ENCODE data around the gene TCOF1.

Gene TCOF1

DNA sequence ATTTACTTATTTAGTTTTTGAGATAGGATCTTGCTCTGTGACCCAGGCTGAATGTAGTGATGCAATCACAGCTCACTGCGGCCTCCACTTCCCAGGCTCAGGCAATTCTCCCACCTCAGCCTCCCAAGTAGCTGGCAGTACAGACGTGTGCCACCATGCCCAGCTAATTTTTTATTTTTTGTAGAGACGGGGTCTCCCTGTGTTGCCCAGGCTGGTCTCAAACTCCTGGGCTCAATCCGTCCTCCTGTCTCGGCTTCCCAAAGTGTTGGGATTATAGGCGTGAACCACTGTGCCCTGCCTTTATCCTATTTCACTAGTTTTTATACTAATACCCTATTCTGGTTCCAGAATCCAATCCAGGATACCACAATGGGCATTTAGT lies 85.2 kb downstream of the TCOF1 start:
- no peaks in the 10 kb centered on the region for H3K27me3 ChIP-seq (ENCODE audit: insufficient read depth, low read length)
- H3K9me3 ChIP-seq (ENCODE audit: low read length) = no peaks in the 10 kb centered on the region
- peaks cover 50% of the 10 kb centered on the region for H3K36me3 ChIP-seq (ENCODE audit: insufficient read depth, low read length)
- H3K9ac ChIP-seq (ENCODE audit: low read length) = no peak overlapping the region
- H3K4me3 ChIP-seq (ENCODE audit: low read depth, low read length, poor library complexity, severe bottlenecking) = no peak overlapping the region
- peaks cover 3% of the 10 kb centered on the region; the same call in 1 of the 2 replicates for H3F3A ChIP-seq (ENCODE audit: insufficient read depth, low read length)
- H2AFZ ChIP-seq (ENCODE audit: low read length) = no peak overlapping the region
- H3K9me2 ChIP-seq (ENCODE audit: low read depth, low read length) = no peaks in the 10 kb centered on the region
- no peaks in the 10 kb centered on the region for H4K20me1 ChIP-seq (ENCODE audit: insufficient read depth, low read length)
- no peak for TF ChIP-seq EZH2 (IDR thresholded peaks at IDR 0.05; ENCODE audit: borderline replicate concordance, low read length)
- TF ChIP-seq, protein P1, sequence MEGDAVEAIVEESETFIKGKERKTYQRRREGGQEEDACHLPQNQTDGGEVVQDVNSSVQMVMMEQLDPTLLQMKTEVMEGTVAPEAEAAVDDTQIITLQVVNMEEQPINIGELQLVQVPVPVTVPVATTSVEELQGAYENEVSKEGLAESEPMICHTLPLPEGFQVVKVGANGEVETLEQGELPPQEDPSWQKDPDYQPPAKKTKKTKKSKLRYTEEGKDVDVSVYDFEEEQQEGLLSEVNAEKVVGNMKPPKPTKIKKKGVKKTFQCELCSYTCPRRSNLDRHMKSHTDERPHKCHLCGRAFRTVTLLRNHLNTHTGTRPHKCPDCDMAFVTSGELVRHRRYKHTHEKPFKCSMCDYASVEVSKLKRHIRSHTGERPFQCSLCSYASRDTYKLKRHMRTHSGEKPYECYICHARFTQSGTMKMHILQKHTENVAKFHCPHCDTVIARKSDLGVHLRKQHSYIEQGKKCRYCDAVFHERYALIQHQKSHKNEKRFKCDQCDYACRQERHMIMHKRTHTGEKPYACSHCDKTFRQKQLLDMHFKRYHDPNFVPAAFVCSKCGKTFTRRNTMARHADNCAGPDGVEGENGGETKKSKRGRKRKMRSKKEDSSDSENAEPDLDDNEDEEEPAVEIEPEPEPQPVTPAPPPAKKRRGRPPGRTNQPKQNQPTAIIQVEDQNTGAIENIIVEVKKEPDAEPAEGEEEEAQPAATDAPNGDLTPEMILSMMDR (IDR thresholded peaks at IDR 0.05; ENCODE audit: low read length) = no peak
- peaks cover 4% of the 10 kb centered on the region; the same call in 1 of the 2 replicates for H3K79me2 ChIP-seq (ENCODE audit: insufficient read depth, low read length)
- peaks cover 4% of the 10 kb centered on the region for H3K4me1 ChIP-seq (ENCODE audit: insufficient read depth, low read length, severe bottlenecking)
- H3K27ac ChIP-seq (ENCODE audit: low read depth, low read length, poor library complexity, severe bottlenecking) = no peak overlapping the region
- H3K4me2 ChIP-seq (ENCODE audit: low read length) = no peak overlapping the region

DNA sequence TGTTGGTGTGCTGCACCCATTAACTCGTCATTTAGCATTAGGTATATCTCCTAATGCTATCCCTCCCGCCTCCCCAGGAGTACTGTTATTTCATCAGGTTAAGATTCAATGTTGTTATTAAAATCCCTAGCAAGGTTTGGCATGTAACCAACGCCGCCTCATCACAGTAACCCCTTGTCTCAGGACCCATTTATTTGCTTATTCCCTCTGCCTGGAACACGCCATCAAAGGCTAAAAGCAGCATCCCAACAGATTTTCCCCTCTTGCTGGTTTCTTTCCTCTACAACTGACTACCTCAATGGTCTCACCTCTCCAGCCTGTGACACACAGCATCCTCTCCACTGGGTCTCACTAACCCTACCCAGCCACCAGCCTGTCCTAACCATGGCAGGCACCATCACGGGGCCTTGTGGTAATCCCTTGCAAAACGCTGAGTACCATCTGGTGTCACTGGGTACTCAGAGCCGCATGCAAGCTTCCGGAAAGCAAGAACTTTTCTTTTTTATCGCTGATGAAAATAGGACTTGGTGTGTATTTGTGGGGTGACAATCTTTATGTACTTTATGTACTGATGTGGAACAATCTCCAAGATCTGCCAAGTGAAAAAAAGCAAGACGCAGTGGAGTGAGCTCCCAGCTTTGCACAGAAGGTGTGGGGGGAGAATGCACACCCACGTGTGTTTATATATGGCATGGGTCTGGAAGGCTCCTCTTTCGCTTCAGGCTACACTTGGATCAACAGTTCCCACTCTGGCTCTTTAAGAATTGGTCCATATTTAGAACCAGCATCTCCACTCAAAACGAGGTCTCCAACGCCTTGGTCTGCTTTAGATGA lies 86.0 kb downstream of the TCOF1 start:
- no peak overlapping the region for H3K4me3 ChIP-seq (ENCODE audit: low read depth, low read length, poor library complexity, severe bottlenecking)
- H2AFZ ChIP-seq (ENCODE audit: low read length) = no peak overlapping the region
- H3K36me3 ChIP-seq (ENCODE audit: insufficient read depth, low read length) = peaks cover 58% of the 10 kb centered on the region
- no peaks in the 10 kb centered on the region for H3K9me2 ChIP-seq (ENCODE audit: low read depth, low read length)
- no peak overlapping the region for H3K4me2 ChIP-seq (ENCODE audit: low read length)
- peaks cover 11% of the 10 kb centered on the region for H3K79me2 ChIP-seq (ENCODE audit: insufficient read depth, low read length)
- no peaks in the 10 kb centered on the region for H3K27me3 ChIP-seq (ENCODE audit: insufficient read depth, low read length)
- H3F3A ChIP-seq (ENCODE audit: insufficient read depth, low read length) = peaks cover 3% of the 10 kb centered on the region; the same call in 1 of the 2 replicates
- H3K4me1 ChIP-seq (ENCODE audit: insufficient read depth, low read length, severe bottlenecking) = peaks cover 12% of the 10 kb centered on the region
- no peak overlapping the region for H3K9ac ChIP-seq (ENCODE audit: low read length)
- TF ChIP-seq, protein P1 (IDR thresholded peaks at IDR 0.05; ENCODE audit: low read length) = no peak
- no peak for TF ChIP-seq EZH2 (IDR thresholded peaks at IDR 0.05; ENCODE audit: borderline replicate concordance, low read length)
- H4K20me1 ChIP-seq (ENCODE audit: insufficient read depth, low read length) = no peaks in the 10 kb centered on the region
- no peak overlapping the region for H3K27ac ChIP-seq (ENCODE audit: low read depth, low read length, poor library complexity, severe bottlenecking)
- H3K9me3 ChIP-seq (ENCODE audit: low read length) = no peaks in the 10 kb centered on the region

DNA sequence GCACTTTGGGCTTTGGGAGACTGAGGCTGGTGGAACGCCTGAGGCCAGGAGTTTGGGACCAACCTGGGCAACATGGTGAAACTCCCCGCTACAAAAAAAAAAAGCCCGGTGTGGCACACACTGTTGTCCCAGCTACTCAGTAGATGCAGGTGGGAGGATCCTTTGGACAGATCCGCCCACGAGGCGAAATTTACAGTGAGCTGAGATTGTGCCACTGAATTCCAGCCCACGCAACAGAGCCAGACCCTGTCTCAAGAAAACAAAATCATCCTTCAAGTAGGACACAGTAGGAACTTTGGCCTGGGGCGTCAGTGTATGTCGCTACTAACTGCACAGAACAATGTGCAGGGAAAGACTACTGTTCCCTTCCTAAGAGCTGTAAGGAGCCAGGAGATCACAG lies 87.3 kb downstream of the TCOF1 start:
- H3K9me2 ChIP-seq (ENCODE audit: low read depth, low read length) = no peaks in the 10 kb centered on the region
- no peak overlapping the region for H3K4me3 ChIP-seq (ENCODE audit: low read depth, low read length, poor library complexity, severe bottlenecking)
- no peaks in the 10 kb centered on the region for H3K9me3 ChIP-seq (ENCODE audit: low read length)
- H3K4me2 ChIP-seq (ENCODE audit: low read length) = no peak overlapping the region
- no peaks in the 10 kb centered on the region for H4K20me1 ChIP-seq (ENCODE audit: insufficient read depth, low read length)
- no peak overlapping the region for H3K27ac ChIP-seq (ENCODE audit: low read depth, low read length, poor library complexity, severe bottlenecking)
- H3K36me3 ChIP-seq (ENCODE audit: insufficient read depth, low read length) = peaks cover 67% of the 10 kb centered on the region
- H3F3A ChIP-seq (ENCODE audit: insufficient read depth, low read length) = peaks cover 3% of the 10 kb centered on the region; the same call in 1 of the 2 replicates
- no peak overlapping the region for H2AFZ ChIP-seq (ENCODE audit: low read length)
- H3K4me1 ChIP-seq (ENCODE audit: insufficient read depth, low read length, severe bottlenecking) = peaks cover 14% of the 10 kb centered on the region
- TF ChIP-seq, protein P1 (IDR thresholded peaks at IDR 0.05; ENCODE audit: low read length) = no peak
- TF ChIP-seq EZH2 (IDR thresholded peaks at IDR 0.05; ENCODE audit: borderline replicate concordance, low read length) = no peak
- no peaks in the 10 kb centered on the region for H3K27me3 ChIP-seq (ENCODE audit: insufficient read depth, low read length)
- H3K9ac ChIP-seq (ENCODE audit: low read length) = no peak overlapping the region
- H3K79me2 ChIP-seq (ENCODE audit: insufficient read depth, low read length) = peaks cover 21% of the 10 kb centered on the region

Data from OCI-LY1 (cell line).